Fibroblast of mammary gland (primary cell): Measurements from ENCODE around the gene PRG3.
A peak's percentile ranks its signal among the peaks of the same experiment; 100 is the strongest.

Experiments
- DNase-seq: peaks from one replicate; pipeline ENCODE4 v3.0.0-alpha.2; 2010; ENCODE audit warnings: low read depth
- H3K4me3 ChIP-seq: 2 replicates; pipeline ENCODE4 v1.5.1; 2011; ENCODE audit warnings: low read depth, mild to moderate bottlenecking, low read length, moderate library complexity; ENCODE audit not compliant: control insufficient read depth
- TF ChIP-seq, protein P1 (sequence below): conservative IDR thresholded peaks from 2 replicates; pipeline ENCODE4 v1.5.1; 2011; ENCODE audit warnings: low read depth, low read length, inconsistent platforms; ENCODE audit not compliant: control insufficient read depth, insufficient read depth

PRG3 gene

DNA sequence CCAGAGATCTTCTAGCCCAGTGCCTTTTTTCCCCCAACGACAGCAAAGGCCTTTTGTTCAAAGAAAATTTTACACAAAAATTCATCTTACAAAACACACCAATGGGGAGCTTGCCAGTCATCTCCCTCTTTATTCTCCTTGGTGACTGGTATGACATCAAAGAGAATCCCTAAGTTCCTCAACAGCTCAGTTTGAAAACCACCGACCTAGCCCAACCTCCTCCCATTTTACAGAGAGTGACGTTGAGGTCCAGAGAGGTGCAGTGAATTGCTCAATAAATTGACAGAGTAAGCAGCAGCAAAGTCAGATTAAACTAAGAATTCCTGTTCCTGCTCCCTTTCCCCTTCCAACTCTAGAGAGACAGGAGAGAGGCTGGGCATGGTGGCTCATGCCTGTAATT lies 38.2 kb upstream of the PRG3 start:
- H3K4me3 ChIP-seq: no peak overlapping the region
- TF ChIP-seq, protein P1, sequence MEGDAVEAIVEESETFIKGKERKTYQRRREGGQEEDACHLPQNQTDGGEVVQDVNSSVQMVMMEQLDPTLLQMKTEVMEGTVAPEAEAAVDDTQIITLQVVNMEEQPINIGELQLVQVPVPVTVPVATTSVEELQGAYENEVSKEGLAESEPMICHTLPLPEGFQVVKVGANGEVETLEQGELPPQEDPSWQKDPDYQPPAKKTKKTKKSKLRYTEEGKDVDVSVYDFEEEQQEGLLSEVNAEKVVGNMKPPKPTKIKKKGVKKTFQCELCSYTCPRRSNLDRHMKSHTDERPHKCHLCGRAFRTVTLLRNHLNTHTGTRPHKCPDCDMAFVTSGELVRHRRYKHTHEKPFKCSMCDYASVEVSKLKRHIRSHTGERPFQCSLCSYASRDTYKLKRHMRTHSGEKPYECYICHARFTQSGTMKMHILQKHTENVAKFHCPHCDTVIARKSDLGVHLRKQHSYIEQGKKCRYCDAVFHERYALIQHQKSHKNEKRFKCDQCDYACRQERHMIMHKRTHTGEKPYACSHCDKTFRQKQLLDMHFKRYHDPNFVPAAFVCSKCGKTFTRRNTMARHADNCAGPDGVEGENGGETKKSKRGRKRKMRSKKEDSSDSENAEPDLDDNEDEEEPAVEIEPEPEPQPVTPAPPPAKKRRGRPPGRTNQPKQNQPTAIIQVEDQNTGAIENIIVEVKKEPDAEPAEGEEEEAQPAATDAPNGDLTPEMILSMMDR: no peak
- DNase-seq: no peak

DNA sequence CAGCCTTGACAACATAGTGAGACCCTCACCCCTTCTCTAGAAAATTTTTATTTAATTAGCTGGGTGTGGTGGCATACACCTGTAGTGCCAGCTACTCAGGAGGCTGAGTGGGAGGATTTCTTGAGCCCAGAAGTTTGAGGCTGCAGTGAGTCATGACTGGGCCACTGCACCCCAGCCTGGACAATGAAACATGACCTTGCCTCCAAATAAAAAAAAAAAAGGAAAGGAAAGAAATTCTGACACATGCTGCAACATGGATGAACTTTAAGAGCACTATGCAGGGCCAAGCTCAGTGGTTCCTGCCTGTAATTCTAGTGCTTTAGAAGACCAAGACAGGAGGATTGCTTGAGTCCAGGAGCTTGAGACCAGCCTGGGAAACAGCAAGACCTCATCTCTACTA lies 37.2 kb upstream of the PRG3 start:
- DNase-seq: no peak
- TF ChIP-seq, protein P1: no peak
- H3K4me3 ChIP-seq: no peak overlapping the region

DNA sequence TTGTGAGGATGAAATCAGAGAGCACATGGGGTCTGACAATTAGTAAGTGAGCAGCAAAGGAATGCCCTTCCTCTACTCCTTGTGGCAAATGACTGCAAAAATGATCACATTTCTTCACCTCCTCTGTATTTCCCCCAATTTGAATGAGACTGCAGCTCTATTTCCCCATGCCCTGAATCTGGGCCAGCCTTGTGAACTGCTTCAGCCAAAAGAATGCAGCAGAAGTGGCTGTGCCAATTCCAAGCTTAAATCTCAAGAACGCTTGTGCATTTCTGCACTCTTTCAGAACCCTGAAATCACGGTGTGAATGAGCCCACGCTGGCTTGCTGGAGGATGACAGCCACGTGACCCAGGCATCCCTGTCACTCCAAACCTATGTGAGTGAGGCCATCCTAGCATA lies 36.1 kb upstream of the PRG3 start:
- TF ChIP-seq, protein P1: no peak
- H3K4me3 ChIP-seq: no peak overlapping the region
- peak; percentile 70 for DNase-seq

DNA sequence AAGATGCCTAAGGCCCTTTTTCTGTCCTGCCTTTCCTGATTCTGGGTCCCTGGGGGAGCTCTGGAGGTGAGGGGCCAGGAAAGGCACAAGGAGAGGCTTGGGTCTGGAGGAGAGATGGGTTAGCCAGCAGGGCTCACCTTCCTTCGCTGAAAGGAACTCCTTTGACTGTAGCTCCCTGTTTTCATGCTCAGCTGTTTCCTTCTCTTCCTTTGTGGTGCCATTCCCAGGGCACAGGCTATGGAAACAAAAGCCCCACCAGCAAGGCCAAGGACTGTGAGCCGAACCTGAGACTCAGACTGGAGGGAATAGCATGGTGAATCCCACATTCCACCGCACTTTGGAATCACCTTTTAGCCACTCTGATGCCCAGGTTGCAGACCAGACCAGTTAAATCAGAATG lies 35.5 kb upstream of the PRG3 start:
- DNase-seq: no peak
- TF ChIP-seq, protein P1: no peak
- H3K4me3 ChIP-seq: no peak overlapping the region

DNA sequence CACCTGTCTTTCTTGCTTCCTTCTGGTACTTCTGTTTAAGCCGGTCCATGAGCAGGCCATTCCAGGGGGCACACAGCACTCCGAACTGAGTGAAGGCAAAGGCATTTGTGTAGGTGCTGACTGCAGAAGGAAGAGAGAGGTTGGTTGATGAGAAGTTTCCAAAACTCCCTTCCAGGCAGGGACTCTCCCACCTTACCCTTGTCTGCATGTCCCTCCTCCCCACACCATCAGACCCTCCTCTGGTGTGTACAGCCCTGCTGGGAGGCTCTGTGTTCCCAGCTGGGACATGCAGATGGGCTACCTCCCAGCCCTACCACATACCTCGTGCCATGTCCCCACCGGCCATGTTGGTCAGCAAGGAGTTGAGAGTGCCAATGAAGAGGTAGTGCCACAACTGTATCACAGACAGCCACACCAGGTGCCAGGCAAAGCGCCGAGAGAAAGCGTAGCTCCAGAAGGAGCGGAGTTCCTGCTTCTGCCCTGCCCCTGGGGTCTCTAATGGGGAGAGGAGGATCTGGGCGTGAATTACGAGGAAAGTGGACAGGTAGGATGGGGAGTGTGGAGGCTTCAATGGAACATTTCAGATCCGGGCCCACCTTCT lies 33.8 kb upstream of the PRG3 start:
- H3K4me3 ChIP-seq: no peak overlapping the region
- DNase-seq: no peak
- TF ChIP-seq, protein P1: no peak

DNA sequence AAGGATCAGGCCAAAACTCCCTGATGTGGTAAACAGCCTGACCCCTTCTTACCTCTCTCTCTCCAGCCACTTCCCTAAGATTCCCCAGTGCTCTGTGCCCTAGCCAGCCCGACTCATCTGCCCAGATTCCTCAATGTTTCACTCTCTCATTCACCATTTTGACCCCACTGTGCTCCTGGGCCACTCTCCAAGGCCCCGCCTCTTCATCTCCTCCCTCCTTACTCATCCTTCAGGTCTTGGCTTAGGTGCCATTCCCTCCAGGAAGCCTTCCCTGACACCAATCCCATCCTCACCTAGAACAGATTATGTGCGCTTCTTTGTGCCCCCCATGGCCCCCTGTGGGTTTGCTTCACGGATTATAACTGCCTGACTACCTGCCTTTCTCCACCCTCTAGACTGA lies 32.7 kb upstream of the PRG3 start:
- TF ChIP-seq, protein P1: no peak
- no peak overlapping the region for H3K4me3 ChIP-seq
- no peak for DNase-seq

DNA sequence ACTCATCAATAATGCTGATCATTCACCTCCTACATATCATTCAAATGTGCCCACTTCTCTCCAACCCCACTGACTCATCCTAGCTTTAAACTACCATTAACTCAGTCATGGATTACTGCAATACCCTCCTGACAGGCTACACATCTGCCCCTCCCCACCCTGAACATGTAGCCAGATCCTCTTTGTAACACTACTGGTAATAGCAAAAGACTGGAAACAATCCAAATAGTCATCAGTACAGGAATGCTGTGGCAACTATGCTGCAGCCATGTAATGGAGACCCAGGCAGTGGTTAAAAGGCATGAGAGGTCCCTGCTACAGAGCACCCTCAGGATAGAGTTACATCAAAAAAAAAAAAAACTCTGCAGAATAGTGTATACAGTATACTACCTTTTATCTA lies 29.3 kb upstream of the PRG3 start:
- peak; percentile 92 for DNase-seq
- H3K4me3 ChIP-seq: no peak overlapping the region
- TF ChIP-seq, protein P1: no peak
